ENCODE data around the gene CELA2A. TPM values are rescaled to one million over a fixed set of nuclear protein-coding genes. Genes with fewer than 3 reads are reported as not detected.
A peak's percentile ranks its signal among the peaks of the same experiment; 100 is the strongest.

Gene CELA2A
- total and polyA plus RNA-seq, 2 of the 13 experiments (the other 11 are each of a cell fraction or from before 2014, with no cell fraction given): not detected

DNA sequence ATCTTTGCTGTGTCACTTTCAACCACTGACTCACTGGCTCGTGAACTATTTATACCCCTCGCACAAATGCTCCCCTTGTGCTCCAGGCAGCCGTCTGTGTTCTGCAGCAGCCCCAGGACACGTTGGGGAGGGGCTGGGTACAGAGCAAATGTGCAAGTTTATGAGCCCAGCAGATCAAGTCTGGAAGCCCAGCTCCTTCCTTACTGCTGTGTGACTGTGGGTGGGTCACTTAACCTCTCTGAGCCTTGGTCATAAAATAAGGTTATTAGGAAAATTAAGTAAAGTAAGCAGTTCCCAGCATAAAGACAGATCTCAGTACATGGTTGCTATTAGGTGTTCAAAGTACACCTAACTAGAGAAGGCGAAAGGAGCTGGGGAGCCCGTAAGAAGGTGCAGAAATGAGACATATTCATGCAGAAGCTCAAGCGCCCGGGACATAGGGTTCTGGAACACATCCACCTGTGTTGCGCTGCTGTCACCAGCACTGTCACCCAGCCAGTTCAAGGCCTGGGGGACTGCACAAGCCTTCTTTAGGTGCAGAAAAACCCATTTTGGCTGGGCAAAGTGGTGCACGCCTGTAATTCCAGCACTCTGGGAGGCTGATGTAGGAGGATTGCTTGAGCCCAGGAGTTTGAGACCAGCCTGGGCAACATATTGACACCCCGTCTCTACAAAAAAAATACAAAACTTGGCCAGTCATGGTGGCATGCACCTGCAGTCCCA is 33.0 kb upstream of the CELA2A start:
- Histone ChIP-seq H3K27me3 (ENCODE audit: control insufficient read depth in 1 of 2, insufficient read depth in 2 of 2, low read length in 2 of 2) (no peaks in the 10 kb centered on the region), H3K79me2 (ENCODE audit: insufficient read depth, low read length) (no peaks in the 10 kb centered on the region), H3K9me3 (ENCODE audit: low read length) (no peaks in the 10 kb centered on the region), H3K36me3 (replicated peaks in 1 of 2; ENCODE audit: control insufficient read depth in 1 of 2, insufficient read depth in 2 of 2, low read length in 2 of 2) (peaks cover 0 to 2% of the 10 kb centered on the region in 2 experiments; a peak in 2 of 5 replicates), H3K4me3 (replicated peaks in 1 of 3; ENCODE audit: insufficient read depth in 1 of 3, low read depth in 2 of 3, low read length in 3 of 3) (no peak overlapping the region), H3K4me1 (ENCODE audit: insufficient read depth, low read length) (peaks cover 15% of the 10 kb centered on the region), H3K4me2 (ENCODE audit: low read depth, low read length) (no peak overlapping the region), H3K9ac (ENCODE audit: insufficient read depth, low read depth, low read length) (no peak overlapping the region), H2AFZ (ENCODE audit: low read length) (no peak overlapping the region), H4K20me1 (ENCODE audit: insufficient read depth, low read length) (no peaks in the 10 kb centered on the region), H3K27ac (ENCODE audit: extremely low read length, insufficient read depth, low read length) (no peak overlapping the region)
- TF ChIP-seq ZMYM3 (CRISPR knock-in tag; IDR thresholded peaks at IDR 0.05) (peak; percentile 68), CAMTA2 (CRISPR knock-in tag; IDR thresholded peaks at IDR 0.05; ENCODE audit: borderline replicate concordance) (no peak), ZNF768 (CRISPR knock-in tag; IDR thresholded peaks at IDR 0.05) (peak; percentile 97)
- 92% methylated on average over 10 of the region's 11 CpGs for WGBS (ENCODE audit: low lambda C conversion rate)
- intact Hi-C loops (cut with micrococcal nuclease; ENCODE audit: unreplicated experiment) (no loop called here), in situ Hi-C loops (cut with HindIII; ENCODE audit: extremely low pct_ligation_motif_present, low pct_unique_long_range_greater_than_20kb) (no loop called here)
- ATAC-seq: no peak
- no TSS peak for BruUV-seq (replicated peaks)
- CTCF ChIA-PET (ENCODE audit: low intra/inter-chr PET ratio, low total read pairs): no interaction called here
- DNase-seq (ENCODE audit: low spot score): no peak
- POLR2A ChIA-PET: no interaction called here
- FAIRE-seq: no peak

DNA sequence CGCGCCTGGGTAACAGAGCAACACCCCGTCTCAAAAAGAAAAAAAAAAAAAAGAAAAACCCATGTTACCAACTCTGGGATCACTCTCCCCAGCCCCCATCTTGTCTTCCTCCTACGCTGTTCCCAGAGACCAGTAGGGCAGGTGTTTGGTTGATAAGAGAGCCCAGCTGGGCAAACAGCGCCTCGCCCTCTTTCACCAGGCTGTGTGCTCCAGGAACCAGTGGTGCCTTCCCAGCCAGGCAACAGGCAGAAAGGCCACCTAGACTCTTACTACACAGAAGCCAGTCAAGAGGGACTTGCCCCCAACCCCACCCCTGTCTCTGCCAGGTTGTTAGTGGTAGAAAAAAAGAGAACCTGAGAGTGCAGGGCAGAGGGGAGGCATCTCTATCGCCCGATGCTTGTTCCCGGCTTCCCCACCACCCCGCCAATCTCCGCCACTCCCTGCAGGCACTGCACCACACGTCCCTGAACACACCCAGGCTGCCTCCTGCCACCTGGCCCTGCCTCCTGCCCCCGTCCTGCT is 32.3 kb upstream of the CELA2A start:
- no peak overlapping the region for H3K4me2 ChIP-seq (ENCODE audit: low read depth, low read length)
- peaks cover 15% of the 10 kb centered on the region for H3K4me1 ChIP-seq (ENCODE audit: insufficient read depth, low read length)
- no peaks in the 10 kb centered on the region for H4K20me1 ChIP-seq (ENCODE audit: insufficient read depth, low read length)
- no peak overlapping the region for H2AFZ ChIP-seq (ENCODE audit: low read length)
- H3K9ac ChIP-seq (ENCODE audit: insufficient read depth, low read depth, low read length): no peak overlapping the region
- peaks cover 0 to 2% of the 10 kb centered on the region in 2 experiments; a peak in 2 of 5 replicates for H3K36me3 ChIP-seq (replicated peaks in 1 of 2; ENCODE audit: control insufficient read depth in 1 of 2, insufficient read depth in 2 of 2, low read length in 2 of 2)
- intact Hi-C loops (cut with micrococcal nuclease; ENCODE audit: unreplicated experiment) (no loop called here), in situ Hi-C loops (cut with HindIII; ENCODE audit: extremely low pct_ligation_motif_present, low pct_unique_long_range_greater_than_20kb) (no loop called here)
- no peak for FAIRE-seq
- WGBS (ENCODE audit: low lambda C conversion rate): 93% methylated on average over 13 of the region's 13 CpGs
- no peaks in the 10 kb centered on the region for H3K27me3 ChIP-seq (ENCODE audit: control insufficient read depth in 1 of 2, insufficient read depth in 2 of 2, low read length in 2 of 2)
- no peak for DNase-seq (ENCODE audit: low spot score)
- ATAC-seq: no peak
- no TSS peak for BruUV-seq (replicated peaks)
- no peak overlapping the region for H3K27ac ChIP-seq (ENCODE audit: extremely low read length, insufficient read depth, low read length)
- CTCF ChIA-PET (ENCODE audit: low intra/inter-chr PET ratio, low total read pairs): no interaction called here
- POLR2A ChIA-PET: no interaction called here
- no peaks in the 10 kb centered on the region for H3K9me3 ChIP-seq (ENCODE audit: low read length)
- H3K79me2 ChIP-seq (ENCODE audit: insufficient read depth, low read length): no peaks in the 10 kb centered on the region
- no peak overlapping the region for H3K4me3 ChIP-seq (replicated peaks in 1 of 3; ENCODE audit: insufficient read depth in 1 of 3, low read depth in 2 of 3, low read length in 3 of 3)
- TF ChIP-seq, protein P1, sequence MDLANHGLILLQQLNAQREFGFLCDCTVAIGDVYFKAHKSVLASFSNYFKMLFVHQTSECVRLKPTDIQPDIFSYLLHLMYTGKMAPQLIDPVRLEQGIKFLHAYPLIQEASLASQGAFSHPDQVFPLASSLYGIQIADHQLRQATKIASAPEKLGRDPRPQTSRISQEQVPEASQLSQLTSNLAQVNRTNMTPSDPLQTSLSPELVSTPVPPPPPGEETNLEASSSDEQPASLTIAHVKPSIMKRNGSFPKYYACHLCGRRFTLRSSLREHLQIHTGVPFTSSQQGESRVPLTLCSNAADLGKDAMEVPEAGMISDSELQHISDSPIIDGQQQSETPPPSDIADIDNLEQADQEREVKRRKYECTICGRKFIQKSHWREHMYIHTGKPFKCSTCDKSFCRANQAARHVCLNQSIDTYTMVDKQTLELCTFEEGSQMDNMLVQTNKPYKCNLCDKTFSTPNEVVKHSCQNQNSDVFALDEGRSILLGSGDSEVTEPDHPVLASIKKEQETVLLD (CRISPR knock-in tag; IDR thresholded peaks at IDR 0.05; ENCODE audit: low read depth): no peak
- TF ChIP-seq ZFP36 (IDR thresholded peaks at IDR 0.05; ENCODE audit: borderline replicate concordance, low read depth, low read length, partially characterized antibody) (no peak), TGIF2 (CRISPR knock-in tag; IDR thresholded peaks at IDR 0.05) (no peak), NCOR1 (IDR thresholded peaks at IDR 0.05; ENCODE audit: borderline replicate concordance, low read length) (no peak), HMG20A (CRISPR knock-in tag; IDR thresholded peaks at IDR 0.05; ENCODE audit: borderline replicate concordance) (no peak)
- TF ChIP-seq, protein P2, sequence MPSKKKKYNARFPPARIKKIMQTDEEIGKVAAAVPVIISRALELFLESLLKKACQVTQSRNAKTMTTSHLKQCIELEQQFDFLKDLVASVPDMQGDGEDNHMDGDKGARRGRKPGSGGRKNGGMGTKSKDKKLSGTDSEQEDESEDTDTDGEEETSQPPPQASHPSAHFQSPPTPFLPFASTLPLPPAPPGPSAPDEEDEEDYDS (CRISPR knock-in tag; IDR thresholded peaks at IDR 0.05): no peak
- TF ChIP-seq, protein P3, sequence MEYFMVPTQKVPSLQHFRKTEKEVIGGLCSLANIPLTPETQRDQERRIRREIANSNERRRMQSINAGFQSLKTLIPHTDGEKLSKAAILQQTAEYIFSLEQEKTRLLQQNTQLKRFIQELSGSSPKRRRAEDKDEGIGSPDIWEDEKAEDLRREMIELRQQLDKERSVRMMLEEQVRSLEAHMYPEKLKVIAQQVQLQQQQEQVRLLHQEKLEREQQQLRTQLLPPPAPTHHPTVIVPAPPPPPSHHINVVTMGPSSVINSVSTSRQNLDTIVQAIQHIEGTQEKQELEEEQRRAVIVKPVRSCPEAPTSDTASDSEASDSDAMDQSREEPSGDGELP (IDR thresholded peaks at IDR 0.05; ENCODE audit: borderline replicate concordance, low read depth): 0 out of 2 replicates have a peak, but pooled peaks have one; percentile 14

All from HepG2 (cell line).